Activated CD8-positive, alpha-beta T cell treated with anti-CD3 and anti-CD28 coated beads for 36 hours (primary cell): Measurements from ENCODE around the gene ELP6. TPM values are rescaled to one million over a fixed set of nuclear protein-coding genes. Genes with fewer than 3 reads are reported as not detected.
A peak's percentile ranks its signal among the peaks of the same experiment; 100 is the strongest.

Experiments used
- ATAC-seq: fragments of 200-7000 bp; cut with Tn5 transposase; one replicate; pipeline ENCODE4 v1.10.0; 2021; ENCODE audit warnings: mild to moderate bottlenecking, moderate library complexity
- CTCF ChIA-PET: fragments of 350-600 bp; sonication (Branson Sonifier 250); formaldehyde crosslinking; loops from one replicate; lab custom pipeline; 2021; ENCODE audit warnings: antibody characterized with exemption; lab: Charles Lee
- POLR2A ChIA-PET: fragments of 350-600 bp; sonication (Branson Sonifier 250); formaldehyde crosslinking; loops from one replicate; lab custom pipeline; 2021; ENCODE audit warnings: antibody characterized with exemption; lab: Charles Lee
- DNase-seq: peaks from one replicate; pipeline ENCODE4 v3.0.0-alpha.2; 2020
- H3K27ac Mint-ChIP-seq: one replicate; pipeline ENCODE4 v1.8.0; 2021; ENCODE audit warnings: mild to moderate bottlenecking, mixed read lengths
- H3K27me3 Mint-ChIP-seq: one replicate; pipeline ENCODE4 v1.8.0; 2021; ENCODE audit warnings: mixed read lengths
- H3K36me3 Mint-ChIP-seq: one replicate; pipeline ENCODE4 v1.8.0; 2021; ENCODE audit warnings: low read depth, mixed read lengths
- H3K4me1 Mint-ChIP-seq: one replicate; pipeline ENCODE4 v1.8.0; 2021; ENCODE audit warnings: low read depth, mixed read lengths
- H3K4me3 Mint-ChIP-seq: one replicate; pipeline ENCODE4 v1.8.0; 2021; ENCODE audit warnings: mild to moderate bottlenecking, moderate library complexity, mixed read lengths
- H3K9me3 Mint-ChIP-seq: one replicate; pipeline ENCODE4 v1.8.0; 2021; ENCODE audit warnings: mixed read lengths
- intact Hi-C: fragments of 100-400 bp; cut with micrococcal nuclease; formaldehyde crosslinking; loops from one replicate; pipeline ENCODE4 v1.10.0; 2022
- total RNA-seq, 2 experiments: library from RNA; stranded (reverse); gene quantifications; one replicate each; pipeline ENCODE4 v1.2.3, GENCODE V29; 2021
- TF ChIP-seq, protein P1 (sequence below): fragments of 200-600 bp; IDR thresholded peaks from one replicate; pipeline ENCODE4 v1.8.0; 2022; ENCODE audit warnings: antibody characterized with exemption, mild to moderate bottlenecking

ELP6 gene
- total RNA-seq, 2 experiments from 2014 or later: 41.4 to 41.5 TPM

DNA sequence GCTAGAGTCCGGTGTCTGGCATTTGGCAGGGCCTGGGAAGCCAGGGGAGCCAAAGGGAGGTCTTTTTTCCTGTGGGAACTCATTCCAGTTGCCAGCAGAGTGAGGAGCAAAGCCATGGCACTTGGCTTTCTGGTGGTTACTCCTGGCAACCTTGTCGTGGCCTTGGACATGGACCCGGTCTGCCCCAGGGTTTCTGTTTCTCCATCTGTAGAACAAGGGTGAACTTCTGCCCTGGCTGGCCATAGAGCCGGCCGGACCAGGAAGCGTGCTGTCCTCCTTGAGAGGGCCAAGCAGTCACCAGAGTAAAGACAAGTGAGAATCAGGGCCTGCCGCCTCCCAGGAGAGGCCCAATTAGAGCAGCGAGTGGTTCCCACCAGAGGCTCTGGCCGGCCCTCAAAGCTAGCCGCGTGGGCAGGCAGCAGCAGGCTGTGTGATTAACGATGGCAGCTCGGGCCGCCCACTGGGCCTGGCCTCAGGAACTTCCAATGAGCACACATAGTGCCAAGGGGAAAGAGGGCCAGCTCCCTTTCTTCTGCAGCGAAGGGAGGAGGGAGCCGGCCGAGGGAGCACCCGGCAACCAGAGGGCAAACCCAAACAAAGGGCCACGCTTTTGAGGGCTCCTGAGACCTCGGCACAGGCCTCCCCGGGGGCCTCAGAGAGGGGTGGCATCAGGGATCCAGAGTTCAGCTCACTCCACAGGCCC, 29.1 kb upstream of the ELP6 start:
- H3K4me1 Mint-ChIP-seq: peaks cover 5% of the 10 kb centered on the region
- POLR2A ChIA-PET: interaction anchor here (0.6 kb wide), 1 partner anchor 634 kb away, joined by 3 read pairs; no protein-coding TSS in a partner anchor
- H3K27ac Mint-ChIP-seq: no peak overlapping the region
- ATAC-seq (no peak), DNase-seq (no peak)
- intact Hi-C loops: no loop called here
- CTCF ChIA-PET: interaction anchor here (1.1 to 1.8 kb wide), 2 partner anchors 20 kb away, joined by 4 to 5 read pairs; no protein-coding TSS in a partner anchor
- peaks cover 4% of the 10 kb centered on the region for H3K27me3 Mint-ChIP-seq
- TF ChIP-seq, protein P1, sequence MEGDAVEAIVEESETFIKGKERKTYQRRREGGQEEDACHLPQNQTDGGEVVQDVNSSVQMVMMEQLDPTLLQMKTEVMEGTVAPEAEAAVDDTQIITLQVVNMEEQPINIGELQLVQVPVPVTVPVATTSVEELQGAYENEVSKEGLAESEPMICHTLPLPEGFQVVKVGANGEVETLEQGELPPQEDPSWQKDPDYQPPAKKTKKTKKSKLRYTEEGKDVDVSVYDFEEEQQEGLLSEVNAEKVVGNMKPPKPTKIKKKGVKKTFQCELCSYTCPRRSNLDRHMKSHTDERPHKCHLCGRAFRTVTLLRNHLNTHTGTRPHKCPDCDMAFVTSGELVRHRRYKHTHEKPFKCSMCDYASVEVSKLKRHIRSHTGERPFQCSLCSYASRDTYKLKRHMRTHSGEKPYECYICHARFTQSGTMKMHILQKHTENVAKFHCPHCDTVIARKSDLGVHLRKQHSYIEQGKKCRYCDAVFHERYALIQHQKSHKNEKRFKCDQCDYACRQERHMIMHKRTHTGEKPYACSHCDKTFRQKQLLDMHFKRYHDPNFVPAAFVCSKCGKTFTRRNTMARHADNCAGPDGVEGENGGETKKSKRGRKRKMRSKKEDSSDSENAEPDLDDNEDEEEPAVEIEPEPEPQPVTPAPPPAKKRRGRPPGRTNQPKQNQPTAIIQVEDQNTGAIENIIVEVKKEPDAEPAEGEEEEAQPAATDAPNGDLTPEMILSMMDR: no peak
- no peaks in the 10 kb centered on the region for H3K36me3 Mint-ChIP-seq
- no peak overlapping the region for H3K4me3 Mint-ChIP-seq
- no peaks in the 10 kb centered on the region for H3K9me3 Mint-ChIP-seq

DNA sequence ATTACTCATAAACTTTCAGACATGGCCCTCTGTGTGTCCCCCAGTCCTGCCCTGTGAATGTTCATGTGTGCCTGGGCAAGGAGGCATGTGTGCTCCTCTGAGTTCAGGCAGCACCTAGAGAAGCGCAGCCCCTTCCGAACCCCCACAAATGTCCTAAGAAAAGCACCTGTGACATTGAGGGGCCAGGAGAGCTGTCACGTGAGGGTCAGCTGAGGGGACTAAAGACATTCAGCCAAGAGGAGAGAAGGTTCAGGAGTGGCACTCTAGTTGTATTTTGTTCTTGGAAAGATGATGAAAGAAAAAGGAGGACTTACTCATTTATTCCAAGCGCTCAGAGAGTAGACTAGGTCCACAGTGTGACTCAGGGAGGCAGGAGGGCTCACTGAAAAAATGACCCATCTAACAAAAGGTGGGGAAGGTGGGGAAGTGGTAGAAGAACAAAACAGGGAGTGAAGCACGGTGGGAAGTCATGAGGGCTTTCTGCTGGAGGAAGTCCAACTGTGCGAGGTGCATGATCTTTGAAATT, 28.1 kb upstream of the ELP6 start:
- Mint-ChIP-seq H3K9me3 (no peaks in the 10 kb centered on the region), H3K4me1 (peaks cover 5% of the 10 kb centered on the region), H3K27me3 (peaks cover 4% of the 10 kb centered on the region), H3K4me3 (no peak overlapping the region), H3K27ac (peak overlapping the region; percentile 2), H3K36me3 (no peaks in the 10 kb centered on the region)
- DNase-seq: no peak
- ChIA-PET POLR2A (no interaction called here), CTCF (interaction anchor here (1.1 kb wide), 1 partner anchor 19 kb away, joined by 4 read pairs; no protein-coding TSS in a partner anchor)
- ATAC-seq: peak; percentile 51
- intact Hi-C loops: no loop called here
- TF ChIP-seq, protein P1: no peak

DNA sequence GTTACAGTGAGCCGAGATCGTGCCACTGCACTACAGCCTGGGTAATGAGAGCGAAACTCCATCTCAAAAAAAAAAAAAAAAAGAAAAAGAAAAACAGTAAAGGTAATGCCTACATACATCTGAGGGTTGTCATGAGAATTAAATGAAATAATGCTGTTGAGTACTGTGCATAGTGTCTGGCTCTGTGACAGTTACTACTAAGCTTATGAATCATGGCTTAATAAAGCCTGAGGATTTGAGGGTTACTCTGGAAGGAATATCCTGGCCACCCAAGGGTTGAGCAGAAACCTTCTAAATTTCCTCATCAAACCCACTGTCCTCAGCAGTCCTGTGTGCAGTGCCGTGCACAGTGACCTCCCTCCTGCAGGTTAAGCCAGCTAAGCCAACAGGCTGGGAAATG, 26.8 kb upstream of the ELP6 start:
- intact Hi-C loops: no loop called here
- Mint-ChIP-seq H3K36me3 (no peaks in the 10 kb centered on the region), H3K9me3 (no peaks in the 10 kb centered on the region), H3K4me3 (no peak overlapping the region), H3K27ac (no peak overlapping the region), H3K27me3 (peaks cover 4% of the 10 kb centered on the region), H3K4me1 (peaks cover 5% of the 10 kb centered on the region)
- ChIA-PET CTCF (interaction anchor here (0.6 to 0.9 kb wide), 2 partner anchors 27 to 275 kb away, joined by 3 read pairs; no protein-coding TSS in a partner anchor), POLR2A (interaction anchor here (0.6 to 0.9 kb wide), 2 partner anchors 8 to 18 kb away, joined by 3 read pairs; no protein-coding TSS in a partner anchor)
- DNase-seq (no peak), ATAC-seq (no peak)
- TF ChIP-seq, protein P1: no peak

DNA sequence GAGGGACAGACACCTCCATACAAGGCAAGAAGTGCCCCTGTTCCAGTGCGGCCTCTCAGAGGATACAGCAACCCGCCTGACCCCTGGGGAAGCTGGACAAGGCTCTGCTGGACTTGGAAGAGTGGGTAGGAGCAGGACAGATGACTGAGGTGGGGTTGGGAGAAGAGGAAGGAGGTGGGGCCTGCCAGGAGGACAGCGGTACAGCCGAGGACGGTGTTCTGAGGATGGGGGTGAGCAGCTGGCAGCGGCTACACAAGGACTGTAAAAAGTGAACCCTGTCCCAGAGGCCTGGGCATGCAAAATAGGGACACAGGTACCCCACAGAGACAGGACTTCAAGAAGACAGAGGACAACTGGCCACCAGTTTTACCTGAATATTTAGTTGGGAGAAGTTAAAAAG, 23.5 kb upstream of the ELP6 start:
- TF ChIP-seq, protein P1: no peak
- POLR2A ChIA-PET: no interaction called here
- ATAC-seq (no peak), DNase-seq (no peak)
- peaks cover 5% of the 10 kb centered on the region for H3K27me3 Mint-ChIP-seq
- H3K9me3 Mint-ChIP-seq: no peaks in the 10 kb centered on the region
- peaks cover 5% of the 10 kb centered on the region for H3K4me1 Mint-ChIP-seq
- no peaks in the 10 kb centered on the region for H3K36me3 Mint-ChIP-seq
- H3K4me3 Mint-ChIP-seq: no peak overlapping the region
- CTCF ChIA-PET: no interaction called here
- no peak overlapping the region for H3K27ac Mint-ChIP-seq
- intact Hi-C loops: no loop called here
